GM19328 (cell line): Measurements from ENCODE around the gene GALNT1.

Source experiments
- ATAC-seq: cut with Tn5 transposase; IDR thresholded peaks from one replicate; pipeline ENCODE4 v1.9.1; 2021; ENCODE audit warnings: mild to moderate bottlenecking, moderate library complexity; ENCODE audit not compliant: unreplicated experiment

The GALNT1 gene

DNA sequence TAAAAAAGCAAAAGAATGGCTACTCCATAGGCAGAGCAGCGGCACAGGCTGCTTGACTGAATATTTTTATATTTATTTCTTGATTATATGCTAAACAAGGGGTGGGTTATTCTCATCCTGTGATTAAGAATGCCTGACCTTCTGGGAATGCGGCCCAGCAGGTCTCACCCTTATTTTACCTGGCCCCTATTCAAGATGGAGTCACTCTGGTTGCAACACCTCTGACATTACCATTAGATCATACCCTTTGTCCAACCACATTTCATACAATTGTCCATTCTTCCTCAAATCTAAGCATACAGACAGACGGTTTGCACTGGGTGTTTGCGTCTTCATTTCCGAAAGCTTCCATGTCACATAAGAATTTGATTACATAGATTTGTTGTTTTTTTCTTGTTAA, 168.2 kb downstream of the GALNT1 start:
- no peak for ATAC-seq

- ATAC-seq, result no peak
These were observed 169.4 kb downstream of the GALNT1 start for GRCh38 chr18:35750929-35751328.

DNA sequence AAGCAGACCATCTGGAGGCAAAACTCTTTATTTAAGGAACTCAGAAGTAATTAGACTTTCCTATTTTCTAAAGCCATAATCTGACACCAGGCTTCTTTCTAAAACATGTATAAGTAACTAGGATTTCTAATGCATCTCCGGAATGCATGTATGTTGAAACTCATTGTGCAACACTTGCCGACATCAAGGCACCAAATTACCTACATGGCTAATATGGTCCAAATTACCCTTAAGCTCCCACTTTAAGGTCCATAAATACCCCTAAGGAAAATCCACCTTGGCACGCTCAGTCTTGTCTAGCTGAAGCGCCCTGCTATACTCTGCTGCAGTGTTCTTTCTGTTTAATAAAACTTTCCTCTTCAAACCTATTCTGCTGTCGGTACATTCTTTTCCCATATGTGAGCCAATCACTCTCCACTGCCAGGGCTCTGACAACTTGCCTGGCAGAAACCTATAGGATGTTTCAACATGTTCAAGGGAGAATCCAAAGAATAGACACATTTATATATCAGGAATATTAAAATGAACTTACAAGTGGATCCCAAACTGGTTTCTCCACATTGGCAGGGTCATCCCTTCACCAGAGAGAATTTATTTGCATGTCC, 171.9 kb downstream of the GALNT1 start:
- ATAC-seq, result no peak

DNA sequence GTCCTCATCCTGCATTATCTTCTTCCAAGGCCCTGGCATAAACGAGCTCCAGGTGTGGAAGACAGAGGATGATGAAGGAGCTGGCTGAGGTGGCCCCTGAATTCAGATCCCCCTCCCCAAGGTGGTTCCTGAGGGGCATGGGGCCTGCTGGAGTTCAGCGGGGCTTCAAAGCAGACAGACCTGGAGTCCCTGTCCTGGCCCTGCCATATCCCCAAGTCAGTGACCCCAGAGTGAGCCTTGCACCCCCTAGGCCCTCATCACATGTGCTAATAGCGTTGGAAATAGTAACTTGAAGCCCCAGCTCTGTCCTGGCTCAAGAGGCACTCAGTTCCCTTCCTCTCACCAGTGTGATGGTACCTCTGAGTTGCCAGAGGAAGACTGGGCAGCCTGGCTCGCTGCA, 172.9 kb downstream of the GALNT1 start:
- ATAC-seq, result no peak

DNA sequence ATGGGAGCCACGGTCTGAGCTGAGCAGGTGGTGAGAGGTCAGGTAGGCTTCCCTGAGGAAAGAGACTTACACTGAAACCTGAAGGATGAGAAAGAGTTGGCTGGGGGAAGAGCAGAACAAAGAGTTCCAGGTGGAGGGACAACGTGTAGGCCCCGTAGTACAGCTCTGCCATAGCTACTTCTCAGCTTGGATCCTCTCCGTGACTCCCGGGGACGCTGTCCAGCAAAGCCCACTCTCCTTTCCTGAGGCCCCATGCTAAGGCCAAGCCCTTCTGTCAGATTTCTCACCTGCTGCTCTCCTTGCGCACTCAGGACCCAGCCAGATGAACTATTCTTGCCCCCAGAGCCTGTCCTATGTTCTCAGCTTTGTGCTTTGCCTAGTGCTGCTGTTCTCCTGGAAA, 173.8 kb downstream of the GALNT1 start:
- ATAC-seq, result no peak

- ATAC-seq, result no peak
These were observed 175.1 kb downstream of the GALNT1 start for GRCh38 chr18:35756506-35757117.
